Neural cell (in vitro differentiated cells): ENCODE data around the gene ZNF607.
A peak's percentile ranks its signal among the peaks of the same experiment; 100 is the strongest.

ENCODE experiments used
- EZH2 ChIP-seq: fragments of 200-600, 300-800 bp; shearing (Covaris generic), sonication (generic); IDR thresholded peaks from 2 replicates; pipeline ENCODE4 v1.6.1; 2014; ENCODE audit warnings: antibody characterized with exemption, low read length, borderline replicate concordance, mild to moderate bottlenecking; ENCODE audit not compliant: insufficient read depth, poor library complexity, severe bottlenecking
- MXI1 ChIP-seq: fragments of 450-650 bp; conservative IDR thresholded peaks from 2 replicates; pipeline ENCODE4 v1.6.1; 2014; ENCODE audit warnings: antibody characterized with exemption, mild to moderate bottlenecking; ENCODE audit not compliant: poor library complexity, severe bottlenecking
- TAF1 ChIP-seq: IDR thresholded peaks from 2 replicates; pipeline ENCODE4 v1.6.1; 2012; ENCODE audit warnings: low read depth
- TF ChIP-seq, protein P1 (sequence below): fragments of 450-650 bp; IDR thresholded peaks from 2 replicates; pipeline ENCODE4 v1.5.1; 2014; ENCODE audit warnings: antibody characterized with exemption, mild to moderate bottlenecking, moderate library complexity; ENCODE audit not compliant: poor library complexity, severe bottlenecking

DNA sequence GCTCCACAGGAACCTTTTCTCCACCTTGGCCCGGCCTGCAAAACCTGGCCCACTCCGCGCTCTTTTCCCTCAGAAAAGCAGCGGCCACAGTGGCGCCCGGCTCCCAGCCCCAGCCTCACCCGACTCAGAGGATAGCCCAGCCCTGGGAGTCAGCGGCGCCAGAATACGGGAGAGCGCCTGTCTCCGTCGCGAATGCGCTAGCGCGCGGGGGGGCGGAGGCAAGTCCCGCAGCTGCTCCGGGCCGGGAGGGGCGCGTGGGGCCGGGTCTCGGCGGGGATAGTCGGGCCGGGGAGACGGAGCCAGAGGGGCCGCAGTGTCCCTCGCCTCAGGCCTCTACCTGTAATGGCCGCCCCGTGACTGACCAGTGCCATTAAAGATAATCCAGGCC lies 64.3 kb downstream of the ZNF607 start, which contains the start of gene ZFP30:
- TF ChIP-seq, protein P1, sequence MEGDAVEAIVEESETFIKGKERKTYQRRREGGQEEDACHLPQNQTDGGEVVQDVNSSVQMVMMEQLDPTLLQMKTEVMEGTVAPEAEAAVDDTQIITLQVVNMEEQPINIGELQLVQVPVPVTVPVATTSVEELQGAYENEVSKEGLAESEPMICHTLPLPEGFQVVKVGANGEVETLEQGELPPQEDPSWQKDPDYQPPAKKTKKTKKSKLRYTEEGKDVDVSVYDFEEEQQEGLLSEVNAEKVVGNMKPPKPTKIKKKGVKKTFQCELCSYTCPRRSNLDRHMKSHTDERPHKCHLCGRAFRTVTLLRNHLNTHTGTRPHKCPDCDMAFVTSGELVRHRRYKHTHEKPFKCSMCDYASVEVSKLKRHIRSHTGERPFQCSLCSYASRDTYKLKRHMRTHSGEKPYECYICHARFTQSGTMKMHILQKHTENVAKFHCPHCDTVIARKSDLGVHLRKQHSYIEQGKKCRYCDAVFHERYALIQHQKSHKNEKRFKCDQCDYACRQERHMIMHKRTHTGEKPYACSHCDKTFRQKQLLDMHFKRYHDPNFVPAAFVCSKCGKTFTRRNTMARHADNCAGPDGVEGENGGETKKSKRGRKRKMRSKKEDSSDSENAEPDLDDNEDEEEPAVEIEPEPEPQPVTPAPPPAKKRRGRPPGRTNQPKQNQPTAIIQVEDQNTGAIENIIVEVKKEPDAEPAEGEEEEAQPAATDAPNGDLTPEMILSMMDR = no peak
- no peak for TF ChIP-seq EZH2
- TF ChIP-seq MXI1 = peak; percentile 15
- TF ChIP-seq TAF1 = no peak
